GM12878 (cell line): ENCODE measurements around the gene APOLD1. TPM values are rescaled to one million over a fixed set of nuclear protein-coding genes. Genes with fewer than 3 reads are reported as not detected.

Source experiments
- ATAC-seq: fragments of 200-7000 bp; cut with Tn5 transposase; 3 replicates; pipeline ENCODE4 v1.9.1; 2020; ENCODE audit warnings: mild to moderate bottlenecking, moderate library complexity
- BruUV-seq: library from RNA; stranded (reverse); fragments of 400-500 nt; replicated peaks from 2 replicates; lab custom pipeline; 2021; lab: Mats Ljungman, UMichigan
- CTCF ChIA-PET: fragments of 300-600 bp; sonication (Branson Sonifier 250); formaldehyde crosslinking; extraction: SDS; loops from one replicate; lab custom pipeline; 2021; ENCODE audit warnings: inconsistent platforms; lab: Yijun Ruan, JAX
- POLR2A ChIA-PET: fragments of 350-600 bp; formaldehyde crosslinking; extraction: SDS; loops from one replicate; lab custom pipeline; 2021; ENCODE audit warnings: inconsistent platforms; lab: Charles Lee
- RAD21 ChIA-PET: fragments of 300-600 bp; sonication (Branson Sonifier 250); formaldehyde crosslinking; loops from one replicate; lab custom pipeline; 2023; ENCODE audit warnings: antibody characterized with exemption; ENCODE audit not compliant: unreplicated experiment; lab: Charles Lee
- SMC1A ChIA-PET: fragments of 300-600 bp; sonication (Branson Sonifier 250); formaldehyde crosslinking; loops from one replicate; lab custom pipeline; 2023; ENCODE audit not compliant: unreplicated experiment, uncharacterized antibody; lab: Charles Lee
- DNase-seq: peaks from one replicate; pipeline ENCODE4 v3.0.0-alpha.2; 2011; ENCODE audit warnings: low read depth, low spot score
- FAIRE-seq: peaks from 3 replicates; lab custom pipeline; 2011; peaks lifted over from hg19 to GRCh38; lab: Jason Lieb, UNC
- H2AFZ ChIP-seq: 2 replicates; pipeline ENCODE4 v1.6.0; 2011; ENCODE audit warnings: low read depth, low read length, control low read depth; ENCODE audit not compliant: control insufficient read depth
- H3K27ac ChIP-seq: 2 replicates; pipeline ENCODE4 v1.5.1; 2011; ENCODE audit warnings: control low read depth; ENCODE audit not compliant: control insufficient read depth, insufficient read depth
- H3K27me3 ChIP-seq, 2 experiments: replicated peaks in 1 of 2; 2 replicates each; pipeline versions ENCODE4 v1.6.0 to v1.6.1; 2011; ENCODE audit warnings: low read length in 1 of 2; ENCODE audit not compliant: control insufficient read depth in 2 of 2, insufficient read depth in 2 of 2
- H3K36me3 ChIP-seq, 2 experiments: 2 replicates each; pipeline ENCODE4 v1.5.1; 2011; ENCODE audit warnings: low read length in 1 of 2; ENCODE audit not compliant: control insufficient read depth in 2 of 2, insufficient read depth in 2 of 2
- H3K4me1 ChIP-seq: 2 replicates; pipeline ENCODE4 v1.6.1; 2011; ENCODE audit warnings: mild to moderate bottlenecking, low read length, moderate library complexity, mixed read lengths; ENCODE audit not compliant: control insufficient read depth, insufficient read depth
- H3K4me2 ChIP-seq: 2 replicates; pipeline ENCODE4 v1.6.0; 2011; ENCODE audit warnings: control low read depth; ENCODE audit not compliant: control insufficient read depth, insufficient read depth
- H3K4me3 ChIP-seq: fragments of 200-600 bp; sonication (generic); 2 replicates; pipeline ENCODE4 v1.5.1; 2016
- H3K79me2 ChIP-seq: 2 replicates; pipeline ENCODE4 v1.6.0; 2011; ENCODE audit warnings: low read length; ENCODE audit not compliant: control insufficient read depth, insufficient read depth
- H3K9ac ChIP-seq: 2 replicates; pipeline ENCODE4 v1.8.0; 2011; ENCODE audit warnings: low read length, control low read depth, mixed read lengths; ENCODE audit not compliant: control insufficient read depth, insufficient read depth
- H3K9me3 ChIP-seq: replicated peaks from 3 replicates; pipeline ENCODE4 v1.5.1; 2011; ENCODE audit warnings: mild to moderate bottlenecking, low read length; ENCODE audit not compliant: control insufficient read depth, insufficient read depth
- H4K20me1 ChIP-seq: 2 replicates; pipeline ENCODE4 v1.6.0; 2011; ENCODE audit not compliant: control insufficient read depth, insufficient read depth
- ATF2 ChIP-seq: IDR thresholded peaks from 2 replicates; pipeline ENCODE4 v1.6.1; 2012; ENCODE audit warnings: low read length, inconsistent platforms
- BACH1 ChIP-seq: fragments of 450-650 bp; IDR thresholded peaks from 2 replicates; pipeline ENCODE4 v1.6.1; 2017; ENCODE audit warnings: mild to moderate bottlenecking, borderline replicate concordance
- EED ChIP-seq: sonication (generic); IDR thresholded peaks from 2 replicates; pipeline ENCODE4 v1.6.1; 2016; ENCODE audit warnings: antibody characterized with exemption, low read depth
- IRF5 ChIP-seq: fragments of 450-650 bp; IDR thresholded peaks from 2 replicates; pipeline ENCODE4 v1.6.1; 2017; ENCODE audit warnings: borderline replicate concordance
- KLF5 ChIP-seq: fragments of 450-650 bp; IDR thresholded peaks from 2 replicates; pipeline ENCODE4 v1.6.1; 2014; ENCODE audit warnings: mild to moderate bottlenecking; ENCODE audit not compliant: partially characterized antibody
- NRF1 ChIP-seq: conservative IDR thresholded peaks from 2 replicates; pipeline ENCODE4 v1.6.1; 2011; ENCODE audit warnings: mild to moderate bottlenecking, low read depth, low read length, improper control_type of control experiment
- SP1 ChIP-seq: IDR thresholded peaks from one replicate; pipeline ENCODE4 v1.6.1; 2011; ENCODE audit warnings: low read depth, low read length
- ZNF24 ChIP-seq: fragments of 450-650 bp; IDR thresholded peaks from 2 replicates; pipeline ENCODE4 v1.6.1; 2017; ENCODE audit warnings: antibody characterized with exemption, mild to moderate bottlenecking
- WGBS: methylation state at CpG from one replicate; pipeline ENCODE4 v1.1.6; 2016; ENCODE audit warnings: low lambda C conversion rate; ENCODE audit not compliant: insufficient replicate concordance, insufficient coverage; ENCODE audit errors: missing lambda C conversion rate; 5-methylcytosine and 5-hydroxymethylcytosine counted together
- in situ Hi-C: fragments of 300-500 bp; cut with MboI; formaldehyde crosslinking; loops from 9 replicates; pipeline ENCODE4 v1.14.3; 2018; ENCODE audit warnings: mixed read lengths
- intact Hi-C: fragments of 100-400 bp; cut with micrococcal nuclease; formaldehyde crosslinking; loops from one replicate; pipeline ENCODE4 v1.14.2; 2022; ENCODE audit not compliant: unreplicated experiment
- polyA plus RNA-seq, 11 experiments: library from polyadenylated mRNA; depleted of rRNA in 4 of 11; unstranded in 6 of 11; stranded (reverse) in 5 of 11; fragments of >200 nt; fragmentation: Nextera tagmentation in 4 of 11; fragmentation: Illumina TruSeq in 1 of 11; extraction: Ambion mirVana in 4 of 11; extraction: Trizol in 1 of 11; gene quantifications; 1 replicate in 1 of 11; 2 replicates in 10 of 11; pipeline versions ENCODE4 v1.2.1 to v1.2.3, GENCODE V29; 2011 to 2016; ENCODE audit warnings: inconsistent platforms in 2 of 11, missing spikeins in 2 of 11, low read depth in 1 of 11
- total RNA-seq, 4 experiments: library from RNA; depleted of rRNA in 3 of 4; stranded (reverse); fragments of >200 nt in 3 of 4; fragmentation: Illumina TruSeq in 1 of 4; extraction: Trizol in 1 of 4; gene quantifications; 2 replicates each; pipeline versions ENCODE4 v1.2.1 to v1.2.3, GENCODE V29; 2013 to 2021

Gene APOLD1
- total and polyA plus RNA-seq, 10 of the 15 experiments (the other 5 are each of a cell fraction or from before 2014, with no cell fraction given), result 1.1 to 8.9 (median 4.2) TPM

GRCh38 chr12:12837813-12838153, 52.3 kb downstream of the APOLD1 start:
- Histone ChIP-seq H3K4me2 (no peak overlapping the region), H3K9me3 (no peaks in the 10 kb centered on the region; the same call in 2 of the 3 replicates), H3K79me2 (no peaks in the 10 kb centered on the region), H3K27me3 (no peaks in the 10 kb centered on the region), H4K20me1 (no peaks in the 10 kb centered on the region), H3K36me3 (peaks cover 3 to 19% of the 10 kb centered on the region in 2 experiments), H2AFZ (no peak overlapping the region), H3K27ac (no peak overlapping the region), H3K4me1 (no peaks in the 10 kb centered on the region; the same call in 1 of the 2 replicates), H3K9ac (no peak overlapping the region), H3K4me3 (no peak overlapping the region)
- 83% methylated on average over 3 of the region's 3 CpGs for WGBS
- DNase-seq, result no peak
- TF ChIP-seq SP1 (no peak), NRF1 (no peak), IRF5 (no peak), BACH1 (no peak), ATF2 (no peak), KLF5 (no peak), ZNF24 (no peak), EED (no peak)
- ATAC-seq, result no peak
- BruUV-seq, result no TSS peak
- intact Hi-C loops, result loop anchor here (2.0 kb wide), 1 partner anchor 49 kb away; no protein-coding TSS in a partner anchor
- ChIA-PET CTCF (interaction anchor here (1.2 to 3.6 kb wide), 7 partner anchors 10 to 374 kb away, joined by 3 to 38 read pairs (median 9); no protein-coding TSS in a partner anchor), POLR2A (interaction anchor here (0.6 kb wide), 1 partner anchor 23 kb away, joined by 4 read pairs; no protein-coding TSS in a partner anchor), RAD21 (interaction anchor here (1.2 kb wide), 1 partner anchor 49 kb away, joined by 4 read pairs; no protein-coding TSS in a partner anchor), SMC1A (interaction anchor here (0.7 to 3.8 kb wide), 4 partner anchors 11 to 139 kb away, joined by 3 to 13 read pairs (median 3); no protein-coding TSS in a partner anchor)
- in situ Hi-C loops, result no loop called here
- FAIRE-seq, result no peak
